K562 (cell line): ENCODE data around the gene SLC24A4. TPM values are rescaled to one million over a fixed set of nuclear protein-coding genes. Genes with fewer than 3 reads are reported as not detected.

Experiments used
- ATAC-seq: fragments of 200-7000 bp; cut with Tn5 transposase; 3 replicates; pipeline ENCODE4 v1.9.1; 2020; ENCODE audit warnings: moderate library complexity
- BruUV-seq: library from RNA; stranded (reverse); fragments of 400-500 nt; replicated peaks from 2 replicates; lab custom pipeline; 2021; lab: Mats Ljungman, UMichigan
- CTCF ChIA-PET: fragments of 300-600 bp; formaldehyde crosslinking; extraction: SDS; loops from one replicate; lab custom pipeline; 2021; ENCODE audit warnings: low intra/inter-chr PET ratio; lab: Yijun Ruan, JAX
- POLR2A ChIA-PET: fragments of 300-600, 350-650 bp; sonication (Branson Sonifier 250); formaldehyde crosslinking; extraction: SDS; loops from one replicate; lab custom pipeline; 2021; ENCODE audit warnings: antibody characterized with exemption, inconsistent platforms; lab: Yijun Ruan, JAX
- DNase-seq, 4 experiments: peaks; one replicate each; pipeline versions ENCODE4 v3.0.0 to v3.0.0-alpha.2; 2011 to 2018; ENCODE audit warnings: low spot score in 3 of 4, mixed read lengths in 3 of 4; ENCODE audit errors: extremely low read depth in 1 of 4
- FAIRE-seq: peaks from 2 replicates; lab custom pipeline; 2011; peaks lifted over from hg19 to GRCh38; lab: Jason Lieb, UNC
- H2AFZ ChIP-seq: 2 replicates; pipeline ENCODE4 v1.6.0; 2011; ENCODE audit warnings: low read depth, low read length, control low read depth, inconsistent platforms
- H3K27ac ChIP-seq: fragments of 200-600 bp; 3 replicates; pipeline ENCODE4 v1.8.0; 2011; ENCODE audit warnings: low read depth, mild to moderate bottlenecking, control low read depth, inconsistent platforms, low read length, moderate library complexity, mixed read lengths; ENCODE audit errors: extremely low read depth
- H3K27me3 ChIP-seq, 2 experiments: fragments of 300-600 bp in 1 of 2; 2 replicates in 1 of 2; 3 replicates in 1 of 2; pipeline versions ENCODE4 v1.6.0 to v1.8.0; 2011; ENCODE audit warnings: inconsistent platforms in 2 of 2, low read length in 2 of 2, mild to moderate bottlenecking in 1 of 2, mixed read lengths in 1 of 2, moderate library complexity in 1 of 2; ENCODE audit not compliant: control insufficient read depth in 2 of 2, insufficient read depth in 2 of 2
- H3K36me3 ChIP-seq: fragments of 300-600 bp; 3 replicates; pipeline ENCODE4 v1.8.0; 2011; ENCODE audit warnings: mild to moderate bottlenecking, low read length, inconsistent platforms; ENCODE audit not compliant: control insufficient read depth, insufficient read depth
- H3K4me1 ChIP-seq, 2 experiments: fragments of 200-600 bp in 1 of 2; replicated peaks in 1 of 2; 2 replicates in 1 of 2; 3 replicates in 1 of 2; pipeline versions ENCODE4 v1.5.1 to v1.8.0; 2011; ENCODE audit warnings: inconsistent platforms in 2 of 2, low read length in 2 of 2, mild to moderate bottlenecking in 1 of 2, mixed read lengths in 1 of 2, moderate library complexity in 1 of 2; ENCODE audit not compliant: control insufficient read depth in 2 of 2, insufficient read depth in 2 of 2
- H3K4me2 ChIP-seq: 2 replicates; pipeline ENCODE4 v1.6.1; 2011; ENCODE audit warnings: low read length, control low read depth, inconsistent platforms, mixed read lengths; ENCODE audit not compliant: insufficient read depth
- H3K4me3 ChIP-seq: fragments of 200-600 bp; sonication (generic), shearing (Covaris generic); 2 replicates; pipeline ENCODE4 v1.5.1; 2016; ENCODE audit warnings: control low read depth, inconsistent platforms
- H3K79me2 ChIP-seq: fragments of 200-600 bp; 3 replicates; pipeline ENCODE4 v1.8.0; 2011; ENCODE audit warnings: low read length, inconsistent platforms; ENCODE audit not compliant: control insufficient read depth, insufficient read depth
- H3K9ac ChIP-seq, 2 experiments: 2 replicates each; pipeline versions ENCODE4 v1.6.0 to v1.6.1; 2011; ENCODE audit warnings: low read depth in 2 of 2, low read length in 2 of 2, control low read depth in 1 of 2, inconsistent platforms in 1 of 2, mild to moderate bottlenecking in 1 of 2, mixed read lengths in 1 of 2; ENCODE audit not compliant: insufficient read depth in 1 of 2
- H3K9me1 ChIP-seq: one replicate; pipeline ENCODE4 v1.6.0; 2011; ENCODE audit warnings: inconsistent platforms, mild to moderate bottlenecking, low read length, moderate library complexity; ENCODE audit not compliant: control insufficient read depth, insufficient read depth
- H3K9me3 ChIP-seq: replicated peaks from 2 replicates; pipeline ENCODE4 v1.5.1; 2011; ENCODE audit warnings: low read depth, low read length, inconsistent platforms; ENCODE audit not compliant: control insufficient read depth, insufficient read depth
- H4K20me1 ChIP-seq: replicated peaks from 2 replicates; pipeline ENCODE4 v1.6.1; 2011; ENCODE audit warnings: low read length, inconsistent platforms, mixed read lengths; ENCODE audit not compliant: control insufficient read depth, insufficient read depth
- EP400 ChIP-seq: fragments of 450-650 bp; IDR thresholded peaks from 2 replicates; pipeline ENCODE4 v1.6.1; 2017; ENCODE audit warnings: antibody characterized with exemption, mild to moderate bottlenecking, moderate library complexity
- POLR2AphosphoS5 ChIP-seq: IDR thresholded peaks from 2 replicates; pipeline ENCODE4 v1.6.1; 2011; ENCODE audit warnings: mild to moderate bottlenecking, low read depth, low read length, moderate library complexity; ENCODE audit not compliant: control insufficient read depth, insufficient read depth
- POLR2G ChIP-seq: fragments of 200-400 bp; formaldehyde crosslinking; IDR thresholded peaks from 2 replicates; pipeline ENCODE4 v1.6.1; 2017; ENCODE audit warnings: low read depth, mild to moderate bottlenecking, antibody characterized with exemption, low read length, moderate library complexity
- POLR2H ChIP-seq: IDR thresholded peaks from 2 replicates; pipeline ENCODE4 v1.6.1; 2016; ENCODE audit warnings: missing genetic modification characterization, low read depth, mild to moderate bottlenecking, control low read depth, missing compliant biosample characterization, moderate library complexity
- RBM15 ChIP-seq: fragments of 200-400 bp; formaldehyde crosslinking; IDR thresholded peaks from 2 replicates; pipeline ENCODE4 v1.6.1; 2018; ENCODE audit warnings: mild to moderate bottlenecking, low read length, moderate library complexity; ENCODE audit not compliant: insufficient read depth
- STAT5B ChIP-seq: fragments of 250-450 bp; sonication (Bioruptor Pico); IDR thresholded peaks from 2 replicates; pipeline ENCODE4 v1.8.0; 2021; ENCODE audit warnings: mild to moderate bottlenecking, inconsistent platforms
- STAT6 ChIP-seq: sonication (generic); formaldehyde crosslinking; IDR thresholded peaks from 2 replicates; pipeline ENCODE4 v1.8.1; 2023; ENCODE audit warnings: mild to moderate bottlenecking, missing genetic modification reagents
- TSC22D4 ChIP-seq: fragments of 450-650 bp; IDR thresholded peaks from 2 replicates; pipeline ENCODE4 v1.6.1; 2016; ENCODE audit warnings: missing genetic modification characterization, missing biosample characterization, control low read depth
- YY1 ChIP-seq, 3 experiments: IDR thresholded peaks; 2 replicates each; pipeline ENCODE4 v1.6.1; 2011; ENCODE audit warnings: low read length in 2 of 3, mild to moderate bottlenecking in 2 of 3, moderate library complexity in 2 of 3, borderline replicate concordance in 1 of 3, control low read depth in 1 of 3, low read depth in 1 of 3; ENCODE audit not compliant: insufficient read depth in 3 of 3, insufficient replicate concordance in 2 of 3, control insufficient read depth in 1 of 3, insufficient read length in 1 of 3; ENCODE audit errors: extremely low read depth in 1 of 3
- ZBTB26 ChIP-seq: fragments of 450-650 bp; formaldehyde crosslinking; IDR thresholded peaks from 2 replicates; pipeline ENCODE4 v1.4.0; 2022; ENCODE audit warnings: missing genetic modification characterization
- ZFP91 ChIP-seq: sonication (generic); formaldehyde crosslinking; IDR thresholded peaks from 2 replicates; pipeline ENCODE4 v1.8.0; 2022; ENCODE audit warnings: mild to moderate bottlenecking, missing genetic modification reagents
- ZNF75A ChIP-seq: fragments of 450-650 bp; formaldehyde crosslinking; IDR thresholded peaks from 2 replicates; pipeline ENCODE4 v1.4.0; 2020; ENCODE audit warnings: mild to moderate bottlenecking
- ZNF77 ChIP-seq: fragments of 250-450 bp; sonication (Bioruptor Pico); IDR thresholded peaks from 2 replicates; pipeline ENCODE4 v1.5.0; 2020
- WGBS: fragments of 100-300 bp; shearing (Covaris generic); methylation state at CpG from one replicate; pipeline ENCODE4 v1.1.6; 2016; ENCODE audit warnings: low coverage, mixed read lengths; ENCODE audit not compliant: insufficient coverage; ENCODE audit errors: missing lambda C conversion rate; 5-methylcytosine and 5-hydroxymethylcytosine counted together
- in situ Hi-C: fragments of 300-500 bp; cut with MboI; formaldehyde crosslinking; loops from 4 replicates; pipeline ENCODE4 v1.15.0; 2018; ENCODE audit warnings: inconsistent platforms, mixed read lengths
- intact Hi-C: fragments of 100-400 bp; cut with micrococcal nuclease; formaldehyde crosslinking; loops from 2 replicates; pipeline ENCODE4 v1.14.2; 2022
- polyA plus RNA-seq, 8 experiments: library from polyadenylated mRNA; depleted of rRNA in 4 of 8; stranded (reverse) in 5 of 8; unstranded in 3 of 8; fragments of >200 nt; fragmentation: Nextera tagmentation in 2 of 8; fragmentation: Illumina TruSeq in 1 of 8; extraction: Ambion mirVana in 2 of 8; extraction: Trizol in 1 of 8; gene quantifications; 2 replicates each; pipeline versions ENCODE4 v1.2.1 to v1.2.3, GENCODE V29; 2011 to 2014; ENCODE audit warnings: inconsistent platforms in 1 of 8, missing spikeins in 1 of 8
- total RNA-seq, 7 experiments: library from RNA; depleted of rRNA in 6 of 7; stranded (reverse); fragments of >200 nt in 6 of 7; fragmentation: Illumina TruSeq in 2 of 7; extraction: Trizol in 2 of 7; gene quantifications; 2 replicates each; pipeline versions ENCODE4 v1.2.1 to v1.2.3, GENCODE V29; 2011 to 2021; ENCODE audit warnings: low replicate concordance in 1 of 7

SLC24A4 gene
- total and polyA plus RNA-seq, 9 of the 15 experiments (the other 6 are each of a cell fraction or from before 2014, with no cell fraction given), result not detected

GRCh38 chr14:92465353-92466055, 142.5 kb downstream of the SLC24A4 start:
- BruUV-seq, result no TSS peak
- DNase-seq (no peak), ATAC-seq (no peak), FAIRE-seq (no peak)
- Histone ChIP-seq H3K4me3 (no peak overlapping the region), H3K9me1 (no peaks in the 10 kb centered on the region), H2AFZ (no peak overlapping the region), H3K27ac (no peak overlapping the region), H3K4me1 (no peaks in the 10 kb centered on the region), H4K20me1 (no peaks in the 10 kb centered on the region), H3K4me2 (no peak overlapping the region), H3K36me3 (no peaks in the 10 kb centered on the region), H3K79me2 (no peaks in the 10 kb centered on the region), H3K27me3 (peaks cover 5 to 21% of the 10 kb centered on the region in 2 experiments; a peak in 3 of 5 replicates), H3K9me3 (no peaks in the 10 kb centered on the region), H3K9ac (no peak overlapping the region)
- ChIA-PET CTCF (no interaction called here), POLR2A (interaction anchor here (0.6 kb wide), 1 partner anchor 159 kb away, joined by 3 read pairs; no protein-coding TSS in a partner anchor)
- intact Hi-C loops, result no loop called here
- in situ Hi-C loops, result no loop called here
- WGBS, result 4% methylated on average over 5 of the region's 13 CpGs
- TF ChIP-seq STAT5B (no peak), ZFP91 (CRISPR knock-in tag) (no peak), TSC22D4 (tag) (no peak), ZBTB26 (no peak), POLR2AphosphoS5 (no peak), POLR2G (no peak), RBM15 (no peak), POLR2H (tag) (no peak), EP400 (no peak), ZNF77 (CRISPR knock-in tag) (no peak), STAT6 (CRISPR knock-in tag) (no peak), ZNF75A (CRISPR knock-in tag) (no peak), YY1 (IDR thresholded peaks at IDR 0.05; ENCODE audit: borderline replicate concordance in 1 of 3, control insufficient read depth in 1 of 3, extremely low read depth in 1 of 3, insufficient read depth in 3 of 3, insufficient read length in 1 of 3, insufficient replicate concordance in 2 of 3, low read depth in 1 of 3, low read length in 2 of 3) (no peak)
